ENCODE data around the gene SLC10A3.
A peak's percentile ranks its signal among the peaks of the same experiment; 100 is the strongest.

The SLC10A3 gene

GRCh38 chrX:154483325-154483724, 7.1 kb downstream of the SLC10A3 start:
- DNase-seq = no peak

GRCh38 chrX:154482786-154483185, 7.6 kb downstream of the SLC10A3 start:
- no peak for DNase-seq

DNA sequence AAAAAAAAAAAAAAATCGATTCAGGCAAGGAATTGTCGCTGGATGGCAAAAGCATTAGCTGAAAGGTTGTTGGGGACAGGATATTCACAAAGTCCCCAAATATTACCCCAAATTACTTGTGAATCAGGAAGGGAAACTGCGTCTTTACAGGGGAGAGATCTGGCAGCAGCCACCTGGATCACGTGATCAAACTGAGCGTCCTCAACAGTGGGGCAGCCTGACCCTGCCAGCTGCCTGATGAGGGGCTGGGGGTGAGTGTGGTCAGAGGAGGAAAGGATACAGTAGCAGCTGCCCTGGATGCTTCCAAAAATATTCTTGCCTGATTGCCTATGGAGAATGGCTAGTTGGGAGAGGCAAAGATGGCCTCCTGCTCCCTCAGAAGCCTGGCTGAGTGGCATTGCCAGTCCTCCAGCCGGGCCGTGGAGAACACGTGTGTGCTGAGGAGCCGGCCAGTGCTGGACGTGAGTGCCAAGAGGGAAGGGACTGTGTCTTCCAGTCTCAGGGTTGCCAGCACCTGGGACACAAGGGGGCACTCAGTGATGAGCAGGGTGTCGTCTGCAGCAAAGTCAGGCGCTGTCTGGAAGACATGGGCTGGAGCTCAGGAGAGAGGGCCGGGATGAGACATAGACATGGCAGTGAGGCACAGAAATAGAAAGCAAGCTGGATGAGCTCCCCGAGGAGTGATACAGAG, 8.4 kb downstream of the SLC10A3 start:
- DNase-seq = no peak

- no peak for DNase-seq
These were observed 9.2 kb downstream of the SLC10A3 start for GRCh38 chrX:154481195-154481594.

GRCh38 chrX:154478728-154479622, 11.5 kb downstream of the SLC10A3 start, which contains the start of gene LAGE3:
TSS of gene LAGE3 (minus strand) at chrX:154479281. CDS start at chrX:154478915, 366 bp downstream.
- DNase-seq = peak; percentile 92

- no peak for DNase-seq
These were observed 12.4 kb downstream of the SLC10A3 start for GRCh38 chrX:154477891-154478477.

- no peak for DNase-seq
These were observed 13.6 kb downstream of the SLC10A3 start for GRCh38 chrX:154476821-154477220.

DNA sequence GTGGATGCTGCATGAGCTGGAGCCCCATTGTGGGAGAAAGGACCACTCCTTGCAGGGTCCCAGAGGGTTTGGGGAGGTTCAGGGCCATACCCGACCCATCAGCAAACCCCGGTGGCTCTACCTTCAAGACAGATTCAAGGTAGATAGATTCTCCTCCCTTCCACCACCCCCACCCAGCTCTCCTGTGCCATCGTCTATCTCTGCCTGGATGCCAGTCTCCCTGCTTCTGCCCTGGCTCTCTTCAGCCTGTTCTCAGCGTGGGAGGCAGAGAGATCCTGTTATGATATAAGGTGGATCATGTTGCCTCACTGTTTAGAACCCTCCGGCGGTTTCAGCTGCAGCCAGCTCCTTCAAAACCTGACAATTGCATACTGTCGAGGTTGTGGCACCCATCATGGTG, 16.7 kb downstream of the SLC10A3 start:
- DNase-seq = no peak

- no peak for DNase-seq
These were observed 17.5 kb downstream of the SLC10A3 start for GRCh38 chrX:154472685-154473632.

DNA sequence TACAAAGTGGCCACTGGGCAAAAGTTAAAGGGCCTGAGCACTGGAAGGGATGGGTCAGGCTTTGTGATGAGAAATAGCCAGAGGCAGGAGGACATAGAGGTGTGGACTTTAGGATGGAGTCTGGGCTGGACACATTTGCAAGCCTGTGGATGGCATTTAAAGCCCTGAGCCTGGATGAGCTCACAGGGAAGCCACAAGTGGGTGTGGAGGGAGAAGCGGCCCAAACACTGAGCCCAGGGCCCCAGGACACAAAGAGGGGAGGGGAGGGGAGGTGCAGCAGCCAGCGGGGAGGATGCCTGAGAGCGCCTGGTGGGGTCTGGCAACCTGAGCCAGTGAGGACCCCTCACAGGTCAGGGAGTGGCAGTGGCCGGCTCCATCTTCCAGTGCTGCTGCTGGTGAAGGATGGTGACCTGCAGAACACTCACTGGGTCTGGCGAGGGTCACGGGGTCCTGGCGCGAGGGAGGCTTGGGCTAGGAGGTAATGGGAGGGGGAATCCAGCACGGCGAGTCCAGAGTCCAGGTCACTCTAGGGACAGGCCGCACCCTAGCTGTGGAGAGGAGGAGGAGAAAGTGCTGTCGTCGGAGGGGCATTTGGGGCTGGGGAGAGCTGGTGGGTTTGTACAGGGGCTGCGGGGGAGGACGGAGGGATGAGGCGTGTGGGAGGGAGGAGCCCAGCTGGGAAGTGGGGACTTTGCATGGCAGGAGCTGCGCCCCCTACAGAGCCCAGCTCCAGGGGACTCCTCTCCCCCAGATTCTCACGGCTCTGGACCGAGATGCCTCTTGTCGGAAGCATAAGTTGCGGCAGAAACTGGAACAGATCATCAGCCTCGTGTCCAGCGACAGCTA, 18.4 kb downstream of the SLC10A3 start:
- no peak for DNase-seq

DNA sequence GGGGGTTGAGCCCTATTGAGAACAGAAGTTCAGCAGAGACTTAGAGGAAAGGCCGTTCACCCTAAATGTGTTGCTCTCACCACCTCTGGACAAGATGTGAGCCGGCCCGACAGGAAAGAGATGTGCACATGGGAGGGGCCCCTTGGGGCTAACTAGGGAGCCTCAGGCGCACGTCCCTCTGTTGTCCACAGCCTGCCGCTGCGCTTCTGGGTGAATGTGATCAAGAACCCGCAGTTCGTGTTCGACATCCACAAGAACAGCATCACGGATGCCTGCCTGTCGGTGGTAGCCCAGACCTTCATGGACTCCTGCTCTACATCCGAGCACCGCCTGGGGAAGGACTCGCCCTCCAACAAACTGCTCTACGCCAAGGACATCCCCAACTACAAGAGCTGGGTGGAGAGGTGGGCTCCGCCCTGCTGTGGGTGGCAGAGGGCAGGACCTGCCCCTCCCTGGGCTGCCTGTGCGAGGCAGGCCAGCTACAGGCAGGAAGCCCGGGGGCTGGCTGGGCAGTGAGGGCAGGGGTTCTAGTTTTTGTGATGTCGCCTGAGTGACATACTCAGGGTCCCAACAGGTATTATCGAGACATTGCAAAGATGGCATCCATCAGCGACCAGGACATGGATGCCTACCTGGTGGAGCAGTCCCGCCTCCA, 19.4 kb downstream of the SLC10A3 start:
- DNase-seq = no peak

GRCh38 chrX:154470434-154470833, 20.0 kb downstream of the SLC10A3 start:
- no peak for DNase-seq

- DNase-seq = no peak
These were observed 20.5 kb downstream of the SLC10A3 start for GRCh38 chrX:154469880-154470279.

DNA sequence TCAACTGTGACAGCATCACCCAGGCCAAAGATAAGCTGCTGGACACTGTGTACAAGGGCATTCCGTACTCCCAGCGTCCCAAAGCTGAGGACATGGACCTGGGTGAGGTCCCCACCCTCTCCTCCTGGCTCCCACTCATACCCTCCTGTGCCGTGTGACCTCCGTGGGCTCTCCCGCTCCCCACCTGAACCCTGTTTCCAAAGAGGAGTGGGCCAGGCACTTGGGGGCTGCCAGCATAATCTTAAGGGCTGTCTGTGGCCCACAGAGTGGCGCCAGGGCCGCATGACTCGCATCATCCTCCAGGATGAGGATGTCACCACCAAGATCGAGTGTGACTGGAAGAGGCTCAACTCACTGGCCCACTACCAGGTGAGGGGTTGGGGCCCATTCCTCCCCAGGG, 21.3 kb downstream of the SLC10A3 start:
- no peak for DNase-seq

- no peak for DNase-seq
These were observed 22.2 kb downstream of the SLC10A3 start for GRCh38 chrX:154468217-154468616.

DNA sequence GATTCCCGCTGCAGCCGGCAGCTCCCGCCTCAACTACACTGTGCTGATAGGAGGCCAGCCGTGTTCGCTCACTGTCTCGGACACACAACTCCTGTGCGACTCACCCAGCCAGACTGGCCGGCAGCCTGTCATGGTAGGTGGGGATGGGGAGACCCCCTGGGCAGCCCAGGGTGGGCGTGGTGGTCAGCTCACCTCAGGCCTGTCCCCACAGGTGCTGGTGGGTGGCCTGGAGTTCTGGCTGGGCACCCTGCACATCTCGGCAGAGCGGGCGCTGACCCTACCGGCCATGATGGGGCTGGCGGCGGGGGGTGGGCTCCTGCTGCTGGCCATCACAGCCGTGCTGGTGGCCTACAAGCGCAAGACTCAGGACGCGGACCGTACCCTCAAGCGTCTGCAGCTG, 22.9 kb downstream of the SLC10A3 start:
- DNase-seq = no peak

- DNase-seq = no peak
These were observed 23.5 kb downstream of the SLC10A3 start for GRCh38 chrX:154466907-154467306.

DNA sequence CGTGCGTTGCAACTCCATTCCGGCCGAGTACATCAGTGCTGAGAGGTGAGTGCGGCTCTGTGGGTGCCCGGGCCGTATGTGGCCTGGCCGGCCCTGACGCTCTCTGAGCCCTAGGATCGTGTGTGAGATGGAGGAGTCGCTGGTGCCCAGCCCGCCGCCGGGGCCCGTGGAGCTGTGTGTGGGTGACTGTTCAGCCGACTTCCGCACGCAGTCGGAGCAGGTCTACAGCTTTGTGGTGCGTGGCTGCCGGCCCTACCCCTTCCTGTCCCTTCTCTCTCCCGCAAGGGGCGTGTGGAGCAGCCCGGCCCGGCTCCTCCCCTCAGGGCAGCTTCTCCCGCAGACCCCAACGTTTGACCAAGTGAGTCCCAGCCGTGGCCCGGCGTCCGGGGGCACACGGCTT, 24.4 kb downstream of the SLC10A3 start:
- DNase-seq = no peak

DNA sequence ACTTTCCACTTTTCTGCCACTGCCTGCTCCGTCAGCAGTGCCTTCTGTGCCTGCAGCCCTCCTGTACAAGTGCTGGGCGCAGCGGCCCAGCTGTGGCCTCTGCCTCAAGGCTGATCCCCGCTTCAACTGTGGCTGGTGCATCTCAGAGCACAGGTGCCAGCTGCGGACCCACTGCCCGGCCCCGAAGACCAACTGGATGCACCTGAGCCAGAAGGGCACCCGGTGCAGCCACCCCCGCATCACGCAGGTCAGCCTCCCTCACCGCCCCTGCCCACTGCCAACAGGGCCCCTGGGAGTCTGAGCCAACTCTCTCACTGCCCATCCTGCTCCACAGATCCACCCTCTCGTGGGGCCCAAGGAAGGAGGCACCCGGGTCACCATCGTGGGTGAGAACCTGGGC, 24.8 kb downstream of the SLC10A3 start:
- DNase-seq = no peak

DNA sequence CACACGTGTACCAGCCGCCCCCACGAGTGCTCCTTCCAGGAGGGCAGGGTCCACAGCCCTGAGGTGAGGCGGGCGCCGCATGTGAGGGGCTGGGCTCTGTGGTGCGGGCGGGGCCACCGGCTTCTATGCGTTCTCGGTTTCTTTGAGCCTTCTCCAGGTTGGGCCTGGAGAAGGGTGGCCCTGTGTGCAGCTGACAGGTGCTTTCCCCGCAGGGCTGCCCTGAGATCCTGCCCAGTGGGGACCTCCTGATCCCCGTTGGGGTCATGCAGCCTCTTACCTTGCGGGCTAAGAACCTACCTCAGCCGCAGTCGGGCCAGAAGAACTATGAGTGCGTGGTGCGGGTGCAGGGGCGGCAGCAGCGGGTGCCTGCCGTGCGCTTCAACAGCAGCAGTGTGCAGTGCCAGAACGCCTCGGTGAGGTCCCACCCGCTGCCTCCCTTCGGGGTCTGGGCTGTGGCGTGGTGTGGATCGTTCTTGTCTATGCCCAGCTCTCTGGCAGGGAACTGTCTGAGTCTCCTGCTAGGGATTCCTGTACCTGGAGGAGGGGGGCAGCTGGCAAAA, 25.5 kb downstream of the SLC10A3 start:
- no peak for DNase-seq

Data from stimulated activated CD4-positive, alpha-beta T cell treated with anti-CD3 and anti-CD28 coated beads, Interleukin-4, amount 100 ng/mL, for 24 hours (primary cell).